Raji (cell line): ENCODE data around the gene POTEJ.
"Not testable (repeated sequence)": the region's sequence is repeated elsewhere in the genome, so short reads cannot be mapped to it uniquely, and the experiment has no call there.

Source experiments
- POLR2A ChIP-seq: IDR thresholded peaks from 2 replicates; pipeline ENCODE4 v1.6.1; 2011; ENCODE audit warnings: low read depth, low read length, control low read depth; ENCODE audit not compliant: insufficient read depth

The POTEJ gene

DNA sequence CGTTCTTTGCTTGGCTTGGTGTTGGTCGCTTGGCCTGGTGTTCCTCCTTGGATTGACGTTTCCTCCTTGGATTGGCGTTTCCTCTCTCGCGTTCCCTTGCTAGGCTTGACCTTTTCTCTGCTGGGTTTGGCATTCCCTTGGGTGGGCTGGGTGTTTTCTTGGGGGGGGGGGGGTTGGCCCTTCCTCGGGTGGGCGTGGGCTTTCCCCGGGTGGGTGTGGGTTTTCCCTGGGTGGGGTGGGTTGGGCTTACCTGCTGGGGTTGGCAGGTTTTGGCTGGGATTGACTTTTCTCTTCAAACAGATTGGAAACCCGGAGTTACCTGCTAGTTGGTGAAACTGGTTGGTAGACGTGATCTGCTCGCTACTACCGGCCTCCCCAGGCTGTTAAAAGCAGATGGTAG is at the start of gene POTEJ:
Gene POTEJ, plus strand, starts transcription at position 301 of the 400 bp plus-strand sequence. Its CDS starts 93 bp downstream, at position 394.
- TF ChIP-seq POLR2A = not testable (repeated sequence)

GRCh38 chr2:130599393-130599792 is 11.8 kb upstream of the POTEJ start, which contains the start of gene CFC1:
Gene CFC1, minus strand, starts transcription at chr2:130599575. Its CDS starts 288 bp downstream, at chr2:130599287.
- TF ChIP-seq POLR2A = not testable (repeated sequence)
